Liver (tissue), 9 donors: ENCODE results near the gene EVA1C. TPM values are rescaled to one million over a fixed set of nuclear protein-coding genes. Genes with fewer than 3 reads are reported as not detected.

Source experiments
- DNase-seq: peaks from one replicate; pipeline ENCODE4 v3.0.0-alpha.2; 2017; ENCODE audit warnings: low spot score
- H3K27ac ChIP-seq, 2 donors: one replicate each; pipeline ENCODE4 v1.7.0; 2013; ENCODE audit warnings: inconsistent platforms in 2 of 2, low read length in 2 of 2, control low read depth in 1 of 2, low read depth in 1 of 2, mild to moderate bottlenecking in 1 of 2
- H3K27me3 ChIP-seq, 4 donors: one replicate each; pipeline versions ENCODE4 v1.6.1 to v1.7.0; 2013; ENCODE audit warnings: low read length in 3 of 4, inconsistent platforms in 1 of 4, mild to moderate bottlenecking in 1 of 4, moderate library complexity in 1 of 4; ENCODE audit not compliant: control insufficient read depth in 4 of 4, insufficient read depth in 4 of 4
- H3K36me3 ChIP-seq, 4 donors: one replicate each; pipeline versions ENCODE4 v1.6.1 to v1.7.0; 2013; ENCODE audit warnings: low read length in 3 of 4, mild to moderate bottlenecking in 3 of 4, low read depth in 1 of 4, moderate library complexity in 1 of 4; ENCODE audit not compliant: control insufficient read depth in 4 of 4, insufficient read depth in 3 of 4
- H3K4me1 ChIP-seq, 4 donors: one replicate each; pipeline versions ENCODE4 v1.6.1 to v1.7.0; 2013; ENCODE audit warnings: low read length in 3 of 4, mild to moderate bottlenecking in 3 of 4, moderate library complexity in 1 of 4; ENCODE audit not compliant: control insufficient read depth in 4 of 4, insufficient read depth in 4 of 4
- H3K4me3 ChIP-seq, 3 donors: one replicate each; pipeline versions ENCODE4 v1.6.1 to v1.7.0; 2013; ENCODE audit warnings: low read length in 3 of 3, control low read depth in 1 of 3, low read depth in 1 of 3, mild to moderate bottlenecking in 1 of 3
- H3K9ac ChIP-seq, 2 donors: one replicate each; pipeline ENCODE4 v1.7.0; 2013; ENCODE audit warnings: low read length in 2 of 2, mild to moderate bottlenecking in 2 of 2, moderate library complexity in 2 of 2, control low read depth in 1 of 2, low read depth in 1 of 2
- H3K9me3 ChIP-seq, 4 donors: one replicate each; pipeline versions ENCODE4 v1.6.1 to v1.7.0; 2013; ENCODE audit warnings: low read length in 3 of 4; ENCODE audit not compliant: control insufficient read depth in 4 of 4
- EGR1 ChIP-seq, 2 donors: IDR thresholded peaks; 2 replicates each; pipeline ENCODE4 v1.6.1; 2016 to 2018; ENCODE audit warnings: antibody characterized with exemption in 2 of 2, low read depth in 2 of 2
- FOXA1 ChIP-seq: IDR thresholded peaks from 2 replicates; pipeline ENCODE4 v1.6.1; 2016; ENCODE audit warnings: antibody characterized with exemption
- FOXA2 ChIP-seq: IDR thresholded peaks from 2 replicates; pipeline ENCODE4 v1.6.1; 2016; ENCODE audit warnings: antibody characterized with exemption
- GABPA ChIP-seq, 2 donors: IDR thresholded peaks in 1 of 2; conservative IDR thresholded peaks in 1 of 2; 2 replicates each; pipeline ENCODE4 v1.6.1; 2016; ENCODE audit warnings: antibody characterized with exemption in 2 of 2, mild to moderate bottlenecking in 1 of 2, moderate library complexity in 1 of 2
- HNF4A ChIP-seq, 2 donors: conservative IDR thresholded peaks; 2 replicates each; pipeline ENCODE4 v1.6.1; 2016; ENCODE audit warnings: antibody characterized with exemption in 2 of 2, mild to moderate bottlenecking in 2 of 2
- HNF4G ChIP-seq: IDR thresholded peaks from 2 replicates; pipeline ENCODE4 v1.6.1; 2016; ENCODE audit warnings: antibody characterized with exemption
- JUND ChIP-seq, 2 donors: IDR thresholded peaks; 2 replicates each; pipeline ENCODE4 v1.6.1; 2016; ENCODE audit warnings: antibody characterized with exemption in 2 of 2
- NR2F2 ChIP-seq: IDR thresholded peaks from 2 replicates; pipeline ENCODE4 v1.6.1; 2016; ENCODE audit warnings: antibody characterized with exemption
- RAD21 ChIP-seq, 2 donors: IDR thresholded peaks; 2 replicates each; pipeline ENCODE4 v1.6.1; 2016; ENCODE audit warnings: antibody characterized with exemption in 2 of 2, mild to moderate bottlenecking in 2 of 2
- RXRA ChIP-seq, 2 donors: IDR thresholded peaks; 2 replicates each; pipeline ENCODE4 v1.6.1; 2017 to 2018; ENCODE audit warnings: antibody characterized with exemption in 2 of 2, mild to moderate bottlenecking in 1 of 2
- SP1 ChIP-seq: IDR thresholded peaks from 2 replicates; pipeline ENCODE4 v1.6.1; 2018; ENCODE audit warnings: antibody characterized with exemption, mild to moderate bottlenecking
- TAF1 ChIP-seq: conservative IDR thresholded peaks from 2 replicates; pipeline ENCODE4 v1.6.1; 2016; ENCODE audit warnings: antibody characterized with exemption, mild to moderate bottlenecking
- YY1 ChIP-seq: IDR thresholded peaks from 2 replicates; pipeline ENCODE4 v1.6.1; 2016; ENCODE audit warnings: antibody characterized with exemption, mild to moderate bottlenecking
- WGBS: extraction: QIAGEN DNeasy Blood & Tissue Kit; methylation state at CpG from one replicate; pipeline ENCODE4 v1.1.7; 2013; 5-methylcytosine and 5-hydroxymethylcytosine counted together
- polyA plus RNA-seq, 2 donors: library from polyadenylated mRNA; stranded (reverse) in 1 of 2; unstranded in 1 of 2; fragments of 200-250 nt in 1 of 2; fragments of >200 nt in 1 of 2; fragmentation: Nextera tagmentation in 1 of 2; extraction: Ambion mirVana in 1 of 2; gene quantifications; one replicate each; pipeline versions ENCODE4 v1.2.1 to v1.2.3, GENCODE V29; 2013 to 2015
- total RNA-seq, 2 donors: library from RNA; depleted of rRNA; stranded (reverse); fragments of >200 nt; gene quantifications; one replicate each; pipeline ENCODE4 v1.2.3, GENCODE V29; 2014
- TF ChIP-seq, protein P1 (sequence below): IDR thresholded peaks from 2 replicates; pipeline ENCODE4 v1.6.1; 2016; ENCODE audit warnings: antibody characterized with exemption
- TF ChIP-seq, protein P2 (sequence below): fragments of 150-350 bp; IDR thresholded peaks from 2 replicates; pipeline ENCODE4 v1.5.1; 2017; ENCODE audit warnings: improper control_type of control experiment, low read depth, low read length; ENCODE audit not compliant: missing input control
- TF ChIP-seq, protein P3 (sequence below): IDR thresholded peaks from 2 replicates; pipeline ENCODE4 v1.6.1; 2016; ENCODE audit warnings: antibody characterized with exemption, mild to moderate bottlenecking
- TF ChIP-seq, protein P4 (sequence below): IDR thresholded peaks from 2 replicates; pipeline ENCODE4 v1.6.1; 2016; ENCODE audit warnings: antibody characterized with exemption
- donor health status: healthy.
- donor health status: healthy.
- donor health status: healthy.
- donor health status: healthy.
- donor health status: healthy.

Gene EVA1C
- total and polyA plus RNA-seq, 4 donors = 0.47 to 3.3 (median 2.4) TPM

DNA sequence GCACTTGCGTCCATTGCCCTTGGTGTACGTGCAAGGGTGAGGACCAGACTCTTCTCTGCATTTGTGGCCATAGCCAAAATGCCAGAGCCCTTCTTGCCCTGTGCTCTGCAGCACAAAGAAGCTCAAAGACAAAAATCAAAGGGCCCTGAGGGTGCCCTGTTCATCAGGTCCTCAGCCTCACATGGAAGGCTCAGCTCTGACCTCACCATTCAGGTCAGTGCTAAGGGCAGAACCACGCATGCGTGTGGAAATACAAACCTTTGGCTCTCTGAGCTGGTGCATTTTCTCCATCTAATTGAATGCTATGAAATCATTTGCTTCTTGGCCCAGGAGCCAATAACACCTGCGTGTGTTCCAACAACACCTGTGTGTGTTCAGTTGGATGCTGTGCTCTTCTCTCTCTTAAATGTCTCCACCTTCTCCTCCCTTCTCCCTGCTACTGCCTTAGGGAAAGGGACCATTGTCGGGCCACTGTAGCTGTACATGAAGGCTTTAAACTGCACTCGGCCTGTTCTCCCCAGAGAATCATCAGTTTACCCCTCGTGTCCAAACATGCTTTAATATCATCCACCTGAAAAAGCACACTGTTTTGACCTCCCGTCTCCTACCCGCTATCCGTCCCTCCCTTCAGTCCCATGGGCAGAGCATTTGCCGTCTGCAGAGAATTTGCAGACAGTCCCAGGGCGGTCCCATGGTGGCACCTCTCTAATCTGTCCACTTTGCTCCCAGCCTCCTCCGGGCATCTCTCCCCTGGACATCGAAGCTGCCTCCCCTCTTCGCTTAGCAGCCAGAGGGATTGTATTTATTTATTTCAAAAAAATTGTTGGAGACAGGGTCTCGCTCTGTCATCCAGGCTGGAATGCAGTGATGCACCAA is 60.6 kb downstream of the EVA1C start:
- WGBS = 96% methylated on average over 17 of the region's 17 CpGs
- no peaks in the 10 kb centered on the region for H3K9me3 ChIP-seq
- H3K27me3 ChIP-seq = no peaks in the 10 kb centered on the region
- H3K4me1 ChIP-seq = peaks cover 0 to 4% (median 3%) of the 10 kb centered on the region in 4 donors
- no peak overlapping the region for H3K27ac ChIP-seq
- H3K9ac ChIP-seq = no peak overlapping the region
- DNase-seq = no peak
- no peak overlapping the region for H3K4me3 ChIP-seq
- TF ChIP-seq FOXA2 = no peak
- no peak for TF ChIP-seq TAF1
- no peak for TF ChIP-seq RAD21 (IDR thresholded peaks at IDR 0.05)
- no peak for TF ChIP-seq EGR1 (IDR thresholded peaks at IDR 0.05; ENCODE audit: low read depth in 2 of 2)
- TF ChIP-seq, protein P1, sequence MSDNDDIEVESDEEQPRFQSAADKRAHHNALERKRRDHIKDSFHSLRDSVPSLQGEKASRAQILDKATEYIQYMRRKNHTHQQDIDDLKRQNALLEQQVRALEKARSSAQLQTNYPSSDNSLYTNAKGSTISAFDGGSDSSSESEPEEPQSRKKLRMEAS = no peak
- TF ChIP-seq, protein P2, sequence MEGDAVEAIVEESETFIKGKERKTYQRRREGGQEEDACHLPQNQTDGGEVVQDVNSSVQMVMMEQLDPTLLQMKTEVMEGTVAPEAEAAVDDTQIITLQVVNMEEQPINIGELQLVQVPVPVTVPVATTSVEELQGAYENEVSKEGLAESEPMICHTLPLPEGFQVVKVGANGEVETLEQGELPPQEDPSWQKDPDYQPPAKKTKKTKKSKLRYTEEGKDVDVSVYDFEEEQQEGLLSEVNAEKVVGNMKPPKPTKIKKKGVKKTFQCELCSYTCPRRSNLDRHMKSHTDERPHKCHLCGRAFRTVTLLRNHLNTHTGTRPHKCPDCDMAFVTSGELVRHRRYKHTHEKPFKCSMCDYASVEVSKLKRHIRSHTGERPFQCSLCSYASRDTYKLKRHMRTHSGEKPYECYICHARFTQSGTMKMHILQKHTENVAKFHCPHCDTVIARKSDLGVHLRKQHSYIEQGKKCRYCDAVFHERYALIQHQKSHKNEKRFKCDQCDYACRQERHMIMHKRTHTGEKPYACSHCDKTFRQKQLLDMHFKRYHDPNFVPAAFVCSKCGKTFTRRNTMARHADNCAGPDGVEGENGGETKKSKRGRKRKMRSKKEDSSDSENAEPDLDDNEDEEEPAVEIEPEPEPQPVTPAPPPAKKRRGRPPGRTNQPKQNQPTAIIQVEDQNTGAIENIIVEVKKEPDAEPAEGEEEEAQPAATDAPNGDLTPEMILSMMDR = no peak
- TF ChIP-seq NR2F2 = no peak
- TF ChIP-seq GABPA (IDR thresholded peaks at IDR 0.05 in 1 of 2, conservative IDR thresholded peaks at IDR 0.05 in 1 of 2) = no peak
- TF ChIP-seq HNF4A (conservative IDR thresholded peaks at IDR 0.05) = no peak
- TF ChIP-seq JUND (IDR thresholded peaks at IDR 0.05) = no peak
- TF ChIP-seq YY1 = no peak
- TF ChIP-seq HNF4G = no peak
- TF ChIP-seq RXRA (IDR thresholded peaks at IDR 0.05) = no peak
- TF ChIP-seq, protein P3, sequence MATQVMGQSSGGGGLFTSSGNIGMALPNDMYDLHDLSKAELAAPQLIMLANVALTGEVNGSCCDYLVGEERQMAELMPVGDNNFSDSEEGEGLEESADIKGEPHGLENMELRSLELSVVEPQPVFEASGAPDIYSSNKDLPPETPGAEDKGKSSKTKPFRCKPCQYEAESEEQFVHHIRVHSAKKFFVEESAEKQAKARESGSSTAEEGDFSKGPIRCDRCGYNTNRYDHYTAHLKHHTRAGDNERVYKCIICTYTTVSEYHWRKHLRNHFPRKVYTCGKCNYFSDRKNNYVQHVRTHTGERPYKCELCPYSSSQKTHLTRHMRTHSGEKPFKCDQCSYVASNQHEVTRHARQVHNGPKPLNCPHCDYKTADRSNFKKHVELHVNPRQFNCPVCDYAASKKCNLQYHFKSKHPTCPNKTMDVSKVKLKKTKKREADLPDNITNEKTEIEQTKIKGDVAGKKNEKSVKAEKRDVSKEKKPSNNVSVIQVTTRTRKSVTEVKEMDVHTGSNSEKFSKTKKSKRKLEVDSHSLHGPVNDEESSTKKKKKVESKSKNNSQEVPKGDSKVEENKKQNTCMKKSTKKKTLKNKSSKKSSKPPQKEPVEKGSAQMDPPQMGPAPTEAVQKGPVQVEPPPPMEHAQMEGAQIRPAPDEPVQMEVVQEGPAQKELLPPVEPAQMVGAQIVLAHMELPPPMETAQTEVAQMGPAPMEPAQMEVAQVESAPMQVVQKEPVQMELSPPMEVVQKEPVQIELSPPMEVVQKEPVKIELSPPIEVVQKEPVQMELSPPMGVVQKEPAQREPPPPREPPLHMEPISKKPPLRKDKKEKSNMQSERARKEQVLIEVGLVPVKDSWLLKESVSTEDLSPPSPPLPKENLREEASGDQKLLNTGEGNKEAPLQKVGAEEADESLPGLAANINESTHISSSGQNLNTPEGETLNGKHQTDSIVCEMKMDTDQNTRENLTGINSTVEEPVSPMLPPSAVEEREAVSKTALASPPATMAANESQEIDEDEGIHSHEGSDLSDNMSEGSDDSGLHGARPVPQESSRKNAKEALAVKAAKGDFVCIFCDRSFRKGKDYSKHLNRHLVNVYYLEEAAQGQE = no peak
- no peak for TF ChIP-seq SP1
- no peak for TF ChIP-seq FOXA1
- TF ChIP-seq, protein P4, sequence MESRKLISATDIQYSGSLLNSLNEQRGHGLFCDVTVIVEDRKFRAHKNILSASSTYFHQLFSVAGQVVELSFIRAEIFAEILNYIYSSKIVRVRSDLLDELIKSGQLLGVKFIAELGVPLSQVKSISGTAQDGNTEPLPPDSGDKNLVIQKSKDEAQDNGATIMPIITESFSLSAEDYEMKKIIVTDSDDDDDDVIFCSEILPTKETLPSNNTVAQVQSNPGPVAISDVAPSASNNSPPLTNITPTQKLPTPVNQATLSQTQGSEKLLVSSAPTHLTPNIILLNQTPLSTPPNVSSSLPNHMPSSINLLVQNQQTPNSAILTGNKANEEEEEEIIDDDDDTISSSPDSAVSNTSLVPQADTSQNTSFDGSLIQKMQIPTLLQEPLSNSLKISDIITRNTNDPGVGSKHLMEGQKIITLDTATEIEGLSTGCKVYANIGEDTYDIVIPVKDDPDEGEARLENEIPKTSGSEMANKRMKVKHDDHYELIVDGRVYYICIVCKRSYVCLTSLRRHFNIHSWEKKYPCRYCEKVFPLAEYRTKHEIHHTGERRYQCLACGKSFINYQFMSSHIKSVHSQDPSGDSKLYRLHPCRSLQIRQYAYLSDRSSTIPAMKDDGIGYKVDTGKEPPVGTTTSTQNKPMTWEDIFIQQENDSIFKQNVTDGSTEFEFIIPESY = no peak
- H3K36me3 ChIP-seq = no peaks in the 10 kb centered on the region
